GM21381 (cell line): ENCODE data around the gene COL21A1.

Experiments used
- ATAC-seq: cut with Tn5 transposase; IDR thresholded peaks from one replicate; pipeline ENCODE4 v1.9.1; 2021; ENCODE audit warnings: mild to moderate bottlenecking, moderate library complexity; ENCODE audit not compliant: unreplicated experiment

COL21A1 gene

DNA sequence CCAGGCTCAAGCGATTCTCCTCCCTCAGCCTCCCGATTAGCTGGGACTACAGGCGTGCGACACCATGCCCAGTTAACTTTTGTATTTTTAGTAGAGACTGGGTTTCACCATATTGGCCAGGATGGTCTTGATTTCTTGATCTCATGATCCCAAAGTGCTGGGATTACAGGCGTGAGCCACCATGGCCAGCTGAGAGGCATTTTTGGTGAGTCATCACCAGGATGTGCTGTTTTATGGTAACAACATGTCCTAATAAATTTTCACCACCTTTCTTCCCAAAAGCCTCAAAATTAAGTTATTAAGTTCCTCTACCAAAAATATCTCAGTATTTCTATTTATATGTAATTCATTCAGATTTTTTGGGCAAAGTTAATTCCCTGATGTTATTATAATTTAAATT, 53.5 kb downstream of the COL21A1 start:
- no peak for ATAC-seq

DNA sequence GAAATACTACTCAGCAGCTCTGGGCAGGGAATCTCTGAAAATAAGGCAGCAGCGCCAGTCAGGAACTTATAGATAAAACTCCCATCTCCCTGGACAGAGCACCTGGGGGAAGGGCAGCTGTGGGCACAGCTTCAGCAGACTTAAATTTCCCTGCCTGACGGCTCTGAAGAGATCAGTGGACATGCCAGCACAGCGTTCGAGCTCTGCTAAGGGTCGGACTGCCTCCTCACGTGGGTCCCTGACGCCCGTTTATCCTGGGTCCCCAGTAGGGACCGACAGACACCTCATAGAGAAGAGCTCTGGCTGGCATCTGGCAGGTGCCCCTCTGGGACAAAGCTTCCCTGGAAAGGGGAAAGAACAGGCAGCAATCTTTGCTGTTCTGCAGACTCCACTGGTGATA, 59.0 kb downstream of the COL21A1 start:
- ATAC-seq: no peak

DNA sequence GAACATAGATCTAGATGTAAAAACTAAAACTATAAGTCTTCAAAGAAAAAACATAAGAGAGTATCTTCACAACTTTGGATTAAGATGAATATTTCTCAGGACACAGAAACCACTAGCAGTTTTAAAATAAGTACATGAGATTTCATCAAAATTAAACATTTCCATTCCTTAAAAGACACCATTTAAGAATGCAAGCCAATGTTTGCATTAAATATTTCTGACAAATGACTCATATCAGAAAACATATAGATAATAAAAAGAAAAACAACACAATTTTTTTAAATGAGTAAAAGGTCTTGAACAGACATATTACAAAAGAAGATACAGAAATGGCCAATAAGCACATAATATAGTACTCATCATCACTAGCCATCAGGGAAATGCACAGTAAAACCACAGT, 59.7 kb downstream of the COL21A1 start:
- ATAC-seq: no peak

DNA sequence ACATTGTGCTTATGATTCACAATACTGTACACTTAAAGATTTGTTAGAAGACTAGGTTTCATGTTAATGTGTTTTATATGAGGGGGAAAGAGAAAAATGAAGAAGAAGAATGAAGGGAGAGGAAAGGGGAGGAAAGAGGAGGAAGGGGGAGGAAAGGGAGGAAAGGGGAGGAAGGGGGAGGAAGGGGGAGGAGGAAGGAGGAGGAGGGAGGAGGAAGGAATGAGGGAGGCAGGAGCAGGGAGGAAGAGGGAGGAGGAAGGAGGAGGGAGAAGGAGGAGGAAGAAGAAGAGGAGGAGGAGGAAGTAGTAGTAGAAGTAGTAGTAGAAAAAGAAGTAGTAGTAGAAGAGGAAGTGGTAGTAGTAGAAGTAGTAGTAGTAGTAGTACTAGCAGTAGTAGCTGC, 70.6 kb downstream of the COL21A1 start:
- ATAC-seq: no peak

DNA sequence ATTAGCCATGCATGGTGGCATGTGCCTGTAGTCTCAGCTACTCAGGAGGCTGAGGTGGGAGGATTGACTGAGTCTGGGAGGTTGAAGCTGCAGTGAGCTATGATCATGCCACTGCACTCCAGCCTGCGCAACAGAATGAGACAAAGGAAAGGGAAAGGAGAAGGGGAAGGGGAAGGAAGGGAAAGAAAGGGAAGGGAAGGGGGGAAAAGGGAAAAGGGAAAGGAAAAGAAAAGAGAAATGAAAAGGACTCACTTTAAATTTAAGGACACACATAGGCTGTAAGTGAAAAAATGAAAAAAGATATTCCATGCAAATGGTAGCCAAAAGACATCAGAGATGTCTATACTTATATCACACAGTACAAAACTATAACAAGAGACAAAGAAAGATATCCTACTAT, 74.2 kb downstream of the COL21A1 start:
- no peak for ATAC-seq

DNA sequence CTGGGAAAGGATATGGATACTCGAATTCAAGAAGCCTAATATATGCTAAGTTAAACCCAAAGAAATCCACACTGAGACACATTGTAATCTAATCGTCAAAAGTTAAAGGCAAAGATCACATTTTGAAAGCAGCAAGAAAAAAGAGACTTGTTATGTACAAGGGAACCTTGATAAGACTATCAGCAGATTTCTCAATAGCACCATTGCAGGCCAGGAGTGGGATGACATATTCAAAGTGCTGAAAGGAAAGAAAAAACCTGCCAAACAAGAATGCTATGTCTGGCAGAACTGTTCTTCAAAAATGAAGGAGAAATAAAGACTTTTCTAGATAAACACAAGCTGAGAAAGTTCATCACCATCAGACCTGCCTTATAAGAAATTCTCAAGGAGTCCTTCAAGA, 75.2 kb downstream of the COL21A1 start:
- ATAC-seq: no peak

DNA sequence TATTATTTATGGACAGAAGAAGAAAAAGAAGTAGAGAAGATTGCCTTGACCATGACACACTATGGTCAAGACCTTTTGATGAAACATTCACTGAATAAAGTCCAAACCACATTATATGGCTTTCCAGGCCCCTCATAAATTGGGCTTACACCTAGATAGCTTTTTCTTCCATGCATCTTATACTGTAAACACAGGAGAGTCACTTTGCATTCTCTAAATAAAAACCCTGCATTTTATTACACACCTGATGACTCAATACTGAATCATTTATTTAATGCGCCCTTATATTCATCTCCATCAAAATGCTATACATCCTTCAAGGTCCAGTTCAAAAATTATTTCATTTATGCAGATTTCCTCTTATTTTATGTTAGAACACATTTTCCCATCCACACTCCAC, 78.0 kb downstream of the COL21A1 start:
- no peak for ATAC-seq

DNA sequence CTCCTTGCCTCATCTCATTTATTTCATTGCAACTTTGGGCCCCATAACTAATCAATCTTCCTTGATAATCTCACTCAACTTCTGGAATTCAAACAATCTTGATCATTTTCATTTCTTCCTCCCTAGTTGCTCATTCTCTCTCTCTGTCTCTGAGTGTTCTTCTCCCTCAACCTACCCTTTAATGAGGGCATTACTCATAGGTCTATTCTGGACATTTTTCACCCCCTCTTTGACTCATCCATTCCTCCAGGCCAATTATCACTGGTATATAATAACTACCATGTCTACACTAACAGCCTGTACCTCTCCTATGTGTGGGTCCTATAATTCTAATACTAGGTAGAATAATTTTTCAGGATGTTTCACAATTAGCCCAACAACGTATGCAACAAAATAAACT, 78.8 kb downstream of the COL21A1 start:
- no peak for ATAC-seq

DNA sequence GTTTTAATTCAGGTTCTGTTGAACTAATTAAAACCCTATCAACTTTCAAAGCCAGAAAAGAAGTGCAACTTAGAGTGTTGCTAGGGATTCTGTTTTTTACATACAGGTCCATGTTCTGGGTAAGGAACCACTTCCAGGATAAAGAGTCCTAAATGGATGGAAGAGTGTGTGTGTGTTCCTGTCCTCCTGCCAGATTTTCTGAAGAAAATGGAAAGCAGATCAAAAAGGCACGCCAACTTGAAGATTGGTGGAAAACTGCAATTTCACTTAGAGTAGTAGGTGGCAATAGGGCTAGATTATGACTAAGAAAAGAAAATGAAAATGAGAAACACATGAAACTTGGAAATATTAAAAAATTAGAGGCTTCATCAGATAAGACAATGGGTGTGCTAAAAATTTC, 85.3 kb downstream of the COL21A1 start:
- ATAC-seq: no peak

DNA sequence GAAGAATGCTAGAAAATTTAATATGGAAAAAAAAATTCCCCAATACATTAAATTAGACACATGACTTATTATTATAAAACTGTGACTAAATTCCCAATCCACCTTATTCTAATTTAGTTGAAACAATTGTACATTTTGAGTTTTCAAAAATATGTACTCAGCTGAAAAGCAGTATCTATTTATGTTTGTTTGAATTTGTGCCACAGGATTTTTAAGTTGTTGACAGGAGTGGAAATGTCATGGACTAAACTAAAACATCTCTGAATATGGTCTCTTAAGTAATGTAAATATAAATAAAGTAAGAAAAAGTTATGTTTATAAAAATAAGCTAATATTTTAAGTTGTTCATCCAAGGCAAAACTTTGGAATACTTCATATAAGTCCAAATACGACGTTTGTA, 86.9 kb downstream of the COL21A1 start:
- ATAC-seq: no peak

DNA sequence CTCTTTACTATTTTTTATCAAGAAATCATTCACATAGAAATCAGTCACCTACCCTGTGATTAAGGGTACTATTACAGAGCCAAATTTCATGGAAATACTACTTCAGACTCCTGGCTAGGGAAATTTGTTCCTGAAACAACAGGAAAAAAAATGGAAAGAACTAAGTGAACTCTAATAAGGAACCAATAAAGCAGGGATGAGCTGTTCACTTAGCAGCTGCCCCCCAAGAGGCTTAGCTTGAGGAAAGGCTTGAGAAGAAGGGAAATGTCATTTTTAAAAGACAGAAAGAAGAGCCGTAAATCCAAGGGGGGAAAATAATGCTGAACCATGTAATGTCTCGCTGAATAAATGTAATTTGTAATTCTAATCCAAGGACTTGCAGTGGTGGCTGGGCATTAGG, 88.8 kb downstream of the COL21A1 start:
- ATAC-seq: no peak

DNA sequence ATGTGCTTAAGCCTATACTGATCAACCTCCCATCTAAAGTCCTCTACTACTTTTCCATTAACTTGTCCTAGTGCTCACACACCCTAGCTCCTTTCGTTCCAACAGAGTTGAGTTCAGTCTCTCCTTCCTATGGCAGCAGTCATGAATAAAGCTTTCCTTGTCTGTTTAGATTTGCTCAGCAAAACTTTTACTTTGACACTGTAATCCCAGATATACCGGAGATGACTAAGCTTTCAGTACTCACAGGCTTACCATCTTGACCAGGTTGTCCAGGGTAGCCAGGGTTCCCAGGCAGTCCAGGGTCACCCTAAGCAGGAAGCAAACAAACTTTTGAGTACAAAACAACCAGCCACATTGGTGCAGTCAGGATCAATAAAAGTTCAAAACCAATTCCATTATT, 90.7 kb downstream of the COL21A1 start:
- ATAC-seq: no peak

DNA sequence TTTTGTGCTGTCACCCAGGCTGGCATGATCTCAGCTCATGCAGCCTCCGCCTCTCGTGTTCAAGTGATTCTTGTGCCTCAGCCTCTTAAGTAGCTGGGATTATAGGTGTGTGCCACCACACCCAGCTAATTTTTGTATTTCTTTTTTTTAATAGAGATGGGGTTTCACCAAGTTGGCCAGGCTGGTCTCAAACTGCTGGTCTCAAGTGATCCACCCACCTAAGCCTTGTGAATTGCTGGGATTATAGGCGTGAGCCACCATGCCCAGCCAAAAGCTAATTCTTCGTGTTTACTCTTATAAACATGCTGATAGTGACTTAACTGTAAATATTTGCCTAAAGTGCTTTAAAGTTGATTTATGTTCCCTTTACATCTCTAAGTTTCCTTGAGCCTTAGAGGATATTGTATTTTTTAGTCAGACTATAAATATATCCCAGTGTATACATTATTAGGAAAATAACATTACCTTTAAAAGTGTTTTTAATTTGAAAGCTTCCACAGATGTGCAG, 91.7 kb downstream of the COL21A1 start:
- no peak for ATAC-seq

DNA sequence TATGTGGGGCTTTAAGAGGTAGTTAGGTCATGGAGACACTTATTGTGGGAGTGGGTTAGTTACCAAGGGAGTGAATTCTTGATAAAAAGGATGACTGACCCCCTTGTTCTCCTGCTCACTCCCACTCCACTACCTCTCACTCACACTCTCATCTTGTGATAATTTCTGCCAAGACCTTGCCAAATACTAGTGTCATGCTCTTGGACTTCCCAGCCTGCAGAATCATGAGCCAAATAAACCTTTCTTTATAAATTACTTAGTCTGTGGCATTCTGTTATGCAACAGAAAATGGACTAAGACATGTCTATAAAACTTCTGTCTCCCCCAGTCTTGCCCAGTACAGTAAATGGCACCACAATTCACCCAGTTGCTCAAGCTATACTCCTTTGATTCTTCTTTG, 93.3 kb downstream of the COL21A1 start:
- no peak for ATAC-seq

DNA sequence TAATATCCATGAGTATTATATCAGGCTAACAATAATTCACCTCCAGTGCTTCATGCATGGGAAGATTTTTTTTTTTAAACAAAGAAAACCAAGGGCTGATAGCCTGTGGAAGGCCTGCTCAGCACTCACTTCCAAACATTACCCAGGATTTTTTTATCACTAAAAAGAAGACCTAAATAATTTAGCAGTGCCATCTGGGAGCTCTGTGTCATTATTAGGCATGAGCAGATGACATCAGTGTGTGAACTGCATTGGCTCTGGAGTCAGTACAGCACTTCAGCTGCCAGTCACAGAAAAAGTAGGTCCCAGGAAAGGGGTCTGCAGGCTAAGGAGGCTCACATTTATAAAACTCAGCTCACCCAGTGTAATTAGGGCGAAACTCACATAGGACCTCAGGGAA, 94.8 kb downstream of the COL21A1 start:
- no peak for ATAC-seq

DNA sequence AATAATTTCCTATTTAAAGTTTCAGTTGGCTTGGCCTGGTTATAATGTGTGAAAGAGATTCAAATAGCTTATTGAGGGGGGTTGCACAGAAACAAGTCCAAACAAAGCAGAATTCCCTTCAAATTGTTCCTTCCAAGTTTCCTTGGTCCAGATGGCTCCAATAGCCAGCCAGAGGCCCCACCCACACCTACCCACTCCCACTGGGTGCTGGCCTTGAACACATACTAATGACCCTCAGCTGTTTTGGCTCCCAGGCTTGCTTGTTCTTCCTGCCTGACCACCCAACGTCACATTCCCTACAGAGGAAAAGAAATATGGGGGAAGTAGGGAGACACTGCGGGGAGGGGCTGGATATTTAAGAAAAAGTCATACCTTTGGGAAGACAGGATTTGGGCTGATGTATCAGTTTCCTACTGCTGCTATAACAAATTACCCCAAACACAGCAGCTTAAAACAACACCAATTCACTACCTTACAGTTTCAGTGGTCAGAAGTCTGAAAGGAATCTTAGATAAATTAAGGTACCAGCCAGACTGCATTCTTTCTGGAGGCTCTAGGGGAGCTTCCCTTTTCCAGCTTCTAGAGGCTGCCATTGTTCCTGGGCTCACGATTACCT, 95.7 kb downstream of the COL21A1 start:
- no peak for ATAC-seq

DNA sequence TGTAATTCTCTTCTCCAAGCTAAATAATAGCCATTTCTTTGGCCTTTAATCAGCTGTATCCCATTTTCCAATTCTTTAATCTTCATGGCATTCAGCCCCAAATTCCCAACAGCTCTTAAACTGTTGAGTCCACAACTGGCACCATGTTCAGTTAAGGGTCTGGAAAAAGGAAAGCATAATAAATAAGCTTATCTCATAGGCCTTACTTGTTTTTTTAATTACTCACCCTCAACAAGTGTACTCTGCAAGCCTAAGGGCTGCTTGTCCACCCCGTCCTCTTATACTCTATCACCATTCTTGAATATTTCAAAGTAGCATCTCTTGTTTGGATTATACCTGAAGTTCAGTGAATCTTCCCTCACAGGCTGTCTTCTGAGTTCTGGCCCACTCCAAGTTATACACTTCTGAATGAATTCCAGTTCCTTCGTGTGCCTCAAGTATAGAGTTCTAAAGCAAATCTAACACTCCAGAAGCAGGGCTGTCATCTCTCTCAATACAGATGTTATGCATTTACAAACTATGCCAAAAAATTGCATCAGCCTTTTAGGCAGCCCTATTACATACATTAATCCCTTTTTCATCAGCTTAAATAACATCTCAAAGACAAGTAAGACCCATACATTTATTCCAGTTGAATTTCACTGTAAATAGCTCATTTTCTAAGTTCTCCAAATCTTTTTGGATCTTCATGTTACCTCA, 98.7 kb downstream of the COL21A1 start:
- ATAC-seq: no peak

DNA sequence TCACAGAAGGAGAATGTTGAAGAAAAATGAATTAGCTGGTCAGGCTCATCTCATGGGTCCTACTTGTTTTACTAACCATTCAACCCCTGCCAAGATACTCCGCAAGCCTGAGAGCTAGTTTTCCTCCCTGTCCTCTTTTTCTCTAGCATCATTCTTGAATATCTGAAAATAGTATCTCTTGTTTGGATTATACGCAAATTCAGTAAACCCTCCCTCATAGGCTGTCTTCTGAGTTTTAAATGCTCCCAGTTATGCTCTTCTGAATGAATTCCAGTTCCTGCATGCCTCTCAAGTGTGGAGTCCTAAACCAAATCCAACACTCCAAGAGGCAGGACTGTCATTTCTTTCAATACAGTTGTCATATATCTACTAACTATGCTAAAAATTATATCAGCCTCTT, 99.6 kb downstream of the COL21A1 start:
- no peak for ATAC-seq

DNA sequence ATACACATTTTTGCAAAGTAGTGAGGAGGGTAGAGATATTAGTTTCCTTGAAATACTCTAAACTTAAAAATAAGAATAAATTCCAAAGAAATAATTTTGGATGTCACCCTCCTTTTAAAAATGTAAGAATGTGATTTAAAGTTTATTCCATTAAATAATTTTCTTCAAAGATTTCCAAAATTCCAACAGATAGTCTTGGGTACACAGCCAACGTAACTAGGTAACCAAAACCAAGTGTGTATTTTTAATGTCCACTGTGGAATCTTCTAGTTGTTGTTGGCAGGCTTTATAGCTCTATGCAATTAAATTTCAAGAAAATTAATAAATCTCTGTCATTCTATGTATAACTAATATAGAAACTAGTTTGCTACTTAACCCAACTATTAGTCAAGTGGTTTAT, 101.3 kb downstream of the COL21A1 start:
- ATAC-seq: no peak

DNA sequence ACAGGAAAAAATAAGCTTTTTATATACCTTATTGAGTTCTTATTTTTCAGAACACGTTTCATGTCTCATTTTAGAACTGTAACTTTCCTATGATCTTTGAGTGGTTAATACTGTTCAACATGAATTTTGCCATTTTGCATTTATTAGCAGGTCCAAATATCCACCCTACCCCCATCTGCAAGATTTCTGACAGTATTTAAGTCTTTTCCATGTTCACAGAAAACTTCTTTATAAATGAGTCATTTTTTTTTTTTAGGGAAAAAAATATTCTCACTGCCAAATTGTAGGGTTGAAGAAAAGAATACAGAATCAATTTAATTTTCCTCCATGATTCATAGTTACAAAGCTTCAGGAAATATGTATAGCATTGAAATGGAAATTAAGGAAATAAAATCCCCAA, 101.8 kb downstream of the COL21A1 start:
- ATAC-seq: no peak

DNA sequence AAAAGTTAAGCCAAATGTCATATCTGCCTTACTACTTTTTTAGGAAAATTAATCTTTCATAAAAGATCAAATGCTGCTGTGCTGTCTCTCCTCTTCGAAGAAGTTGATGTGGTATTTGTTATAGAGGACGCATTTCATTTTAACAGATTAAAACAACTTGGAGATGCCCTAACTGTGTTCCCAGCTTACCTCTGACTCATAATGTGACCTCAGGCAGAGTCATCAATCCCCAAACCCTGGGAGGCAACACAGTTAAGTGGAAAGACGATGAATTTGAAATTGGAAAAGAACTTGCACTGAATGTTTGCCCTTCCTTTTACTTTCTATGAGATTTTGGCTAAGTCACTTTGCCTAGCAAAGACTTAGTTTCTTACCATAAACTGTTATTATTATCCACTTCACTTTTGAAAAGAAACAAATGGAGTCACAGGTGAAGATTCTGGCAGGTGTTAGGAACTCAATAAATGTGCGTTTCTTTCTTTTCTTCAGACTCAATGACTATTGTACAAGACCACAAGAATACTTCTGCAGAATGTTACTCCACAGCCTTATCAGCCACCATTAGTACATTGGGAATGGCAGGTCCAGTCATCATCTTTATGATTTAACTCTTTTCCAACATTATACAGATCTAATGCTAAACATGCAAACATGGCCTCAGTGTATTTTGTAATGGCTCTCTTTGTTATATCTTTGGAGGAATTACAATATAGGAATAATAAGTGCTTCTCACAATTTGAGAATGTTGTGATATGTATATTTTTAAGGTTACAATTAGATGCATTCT, 102.6 kb downstream of the COL21A1 start:
- ATAC-seq: no peak

DNA sequence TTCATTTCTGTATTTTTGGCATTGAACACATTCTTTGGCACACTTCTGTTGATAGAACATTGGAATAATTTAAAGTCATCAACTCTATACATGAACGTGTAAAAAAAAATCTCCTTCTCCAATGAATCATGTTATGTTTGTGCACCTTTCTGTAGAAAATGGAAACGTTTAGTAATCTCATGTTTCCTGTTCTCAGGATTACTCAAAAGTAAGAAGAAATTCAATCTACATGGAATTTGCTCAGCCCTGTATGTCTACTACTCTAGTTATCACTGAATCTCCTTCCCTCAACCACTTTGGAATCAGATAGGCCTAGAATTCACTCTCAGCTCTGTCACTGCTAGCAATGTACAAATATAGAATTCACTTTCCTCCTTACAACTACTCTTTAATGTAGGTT, 103.6 kb downstream of the COL21A1 start:
- ATAC-seq: no peak
